Erythroblast (primary cell): ENCODE results near the gene RPH3AL.
"Not testable (repeated sequence)": the region's sequence is repeated elsewhere in the genome, so short reads cannot be mapped to it uniquely, and the experiment has no call there.

Experiments
- DNase-seq, 2 experiments: peaks; one replicate each; lab custom pipeline; 2025; lab: John Stamatoyannopoulos, UW
- GATA1 ChIP-seq: IDR thresholded peaks from 2 replicates; pipeline ENCODE4 v1.6.1; 2011; ENCODE audit warnings: low read depth, mild to moderate bottlenecking, control low read depth, low read length, moderate library complexity
- POLR2A ChIP-seq: IDR thresholded peaks from 2 replicates; pipeline ENCODE4 v1.6.1; 2011; ENCODE audit warnings: mild to moderate bottlenecking, low read length

RPH3AL gene

DNA sequence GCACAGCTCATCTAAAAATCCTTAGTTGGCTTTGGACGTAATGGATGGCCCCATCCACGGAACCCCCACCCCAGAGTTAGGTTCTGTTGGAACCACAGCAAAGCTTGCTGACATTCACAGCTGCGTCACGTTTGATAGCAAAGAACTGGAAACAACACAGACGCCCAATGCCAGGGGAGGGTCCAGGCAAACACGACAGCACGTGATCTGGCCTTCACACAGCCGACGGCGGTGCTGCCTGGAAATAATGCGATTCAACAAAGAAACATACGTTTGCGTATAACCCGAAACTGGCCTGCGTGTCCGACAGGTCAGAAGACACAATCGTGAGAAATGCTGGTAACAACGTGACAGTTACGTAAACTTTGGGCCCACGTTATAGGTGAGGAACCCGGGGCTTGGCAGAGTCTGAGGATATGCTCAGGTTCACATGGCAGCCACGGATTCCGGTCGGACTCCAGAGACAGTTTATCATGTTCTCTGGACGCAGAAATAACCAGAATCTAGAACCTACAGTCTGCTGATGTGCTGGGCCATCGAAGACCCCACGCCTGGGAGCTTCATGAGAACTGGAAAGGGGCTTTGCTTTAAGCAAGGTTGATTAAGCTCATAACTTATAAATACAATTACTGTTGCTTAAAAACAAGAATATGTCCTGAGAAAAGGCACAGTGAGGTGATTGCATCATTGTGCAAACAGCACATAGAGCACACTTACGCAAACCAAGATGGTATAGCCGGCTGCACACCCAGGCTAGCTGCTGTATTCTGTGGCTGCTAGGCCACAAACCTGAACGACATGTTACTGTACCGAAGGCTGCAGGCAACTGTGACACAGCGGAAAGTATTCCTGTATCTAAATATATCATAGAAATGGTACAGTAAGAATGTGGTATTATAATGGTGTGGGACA lies 70.4 kb downstream of the RPH3AL start:
- TF ChIP-seq GATA1 (no peak), POLR2A (no peak)
- DNase-seq, result no peak

DNA sequence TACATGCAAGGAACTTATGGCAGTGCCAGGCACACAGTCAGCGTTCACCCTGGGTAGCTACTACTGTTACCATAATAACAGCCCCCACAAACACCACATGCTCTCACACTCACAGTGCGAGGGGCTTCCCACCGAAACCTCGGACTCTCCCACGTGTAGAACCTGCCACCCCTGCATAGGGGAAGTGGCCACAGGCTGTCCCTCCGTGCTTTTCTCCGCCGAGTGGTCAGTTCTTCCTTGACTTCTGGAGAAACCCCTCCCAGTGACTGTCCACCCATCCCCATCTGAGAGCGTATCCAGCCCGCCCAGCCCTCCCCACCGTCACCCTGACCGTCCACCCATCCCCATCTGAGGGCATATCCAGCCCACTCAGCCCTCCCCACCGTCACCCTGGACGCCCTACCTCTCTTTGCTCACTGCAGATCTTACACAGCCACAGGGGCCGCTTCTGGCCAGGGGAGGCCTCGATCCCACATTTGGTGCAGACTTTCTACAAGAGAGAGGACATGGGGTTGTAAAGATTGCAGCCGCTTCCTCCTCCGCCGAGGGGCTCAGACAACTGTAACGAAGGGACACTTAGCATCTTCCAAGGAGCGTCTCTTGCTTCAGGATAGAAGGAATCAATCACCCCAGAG lies 71.1 kb downstream of the RPH3AL start:
- no peak for DNase-seq
- no peak for TF ChIP-seq POLR2A
- TF ChIP-seq GATA1, result no peak

GRCh38 chr17:280901-281300 lies 71.7 kb downstream of the RPH3AL start:
- no peak for DNase-seq
- TF ChIP-seq POLR2A, result no peak
- TF ChIP-seq GATA1, result no peak

DNA sequence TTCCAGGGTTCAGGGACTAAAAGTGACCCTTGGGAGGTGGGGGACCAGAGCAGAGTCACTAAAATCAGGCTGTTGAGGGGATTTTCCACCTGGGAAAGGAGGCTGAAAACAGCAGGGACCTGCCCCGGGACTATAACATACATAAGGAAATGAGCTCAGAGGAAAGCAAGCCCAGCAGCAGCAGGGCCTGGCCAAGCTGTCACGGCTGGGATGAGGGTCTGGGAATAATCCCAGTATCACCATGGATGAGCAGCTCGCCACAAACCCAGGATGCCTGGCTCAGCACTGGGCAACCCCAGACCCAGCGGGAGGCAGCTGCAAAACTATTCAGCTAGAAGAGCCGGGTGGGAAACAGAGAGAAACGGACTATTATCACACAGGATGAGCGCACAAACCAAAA lies 72.4 kb downstream of the RPH3AL start:
- DNase-seq, result no peak
- no peak for TF ChIP-seq POLR2A

DNA sequence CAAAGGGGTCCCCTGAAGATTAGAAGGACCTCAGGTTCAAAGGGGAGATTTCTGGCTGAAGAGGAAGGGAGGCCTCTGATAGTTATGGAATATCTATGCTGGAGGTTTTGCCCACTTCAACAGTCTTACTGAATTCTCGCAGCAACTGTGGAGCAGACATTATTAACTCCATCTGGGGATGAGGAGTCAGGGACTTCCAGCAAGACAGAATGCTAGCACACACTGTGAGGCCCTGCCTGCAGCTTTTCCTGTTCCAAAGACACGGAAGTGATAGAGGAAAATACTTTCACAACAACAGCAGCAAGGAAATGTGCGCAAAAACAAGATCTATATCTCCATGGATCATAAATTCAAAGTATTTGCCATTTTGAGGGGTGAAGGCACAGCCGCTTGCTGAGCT lies 72.8 kb downstream of the RPH3AL start:
- DNase-seq, result no peak
- TF ChIP-seq GATA1 (no peak), POLR2A (no peak)

GRCh38 chr17:279331-279730 lies 73.3 kb downstream of the RPH3AL start:
- no peak for TF ChIP-seq GATA1
- TF ChIP-seq POLR2A, result no peak
- DNase-seq, result no peak

DNA sequence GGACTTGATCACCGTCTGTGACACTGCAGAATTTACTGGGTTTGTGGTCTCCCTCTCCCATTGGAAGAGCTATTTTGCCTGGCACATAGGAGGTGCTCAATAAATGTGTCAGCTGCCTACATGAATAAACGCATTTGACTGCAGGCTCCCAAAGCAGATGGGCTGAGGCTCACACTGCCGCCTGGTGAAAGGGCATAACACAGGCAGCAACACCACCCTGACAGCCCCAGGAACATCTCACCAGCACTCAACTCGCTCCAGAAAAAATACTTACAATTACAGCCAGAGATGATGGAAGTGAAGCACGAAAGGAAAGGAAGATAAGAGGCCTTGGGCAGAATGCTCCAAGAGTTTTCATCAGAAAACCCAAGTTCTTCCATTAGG lies 73.9 kb downstream of the RPH3AL start:
- no peak for DNase-seq
- TF ChIP-seq POLR2A (no peak), GATA1 (no peak)

DNA sequence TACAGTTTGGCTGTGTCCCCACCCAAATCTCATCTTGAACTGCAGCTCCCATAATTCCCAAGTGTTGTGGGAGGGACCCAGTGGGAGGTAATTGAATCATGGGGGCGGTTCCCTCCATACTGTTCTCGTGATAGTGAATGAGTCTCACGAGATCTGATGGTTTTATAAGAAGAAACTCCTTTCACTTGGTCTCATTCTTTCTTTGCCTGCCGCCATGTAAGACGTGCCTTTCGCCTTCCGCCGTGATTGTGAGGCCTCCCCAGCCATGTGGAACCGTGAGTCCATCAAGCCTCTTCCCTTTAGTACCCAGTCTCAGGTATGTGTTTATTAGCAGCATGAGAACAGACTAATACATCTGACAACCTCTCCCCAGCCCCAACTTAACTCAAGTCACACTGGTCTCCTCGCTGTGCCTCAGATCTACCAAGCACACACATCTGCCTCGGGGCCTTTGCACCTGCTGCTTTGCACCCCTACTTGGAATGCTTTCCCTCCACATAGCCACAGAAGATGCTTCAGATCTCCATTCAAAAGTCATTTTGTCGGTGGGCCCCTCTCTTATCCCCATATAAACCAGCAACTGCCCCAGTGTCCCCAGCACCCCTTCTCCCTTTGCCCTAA lies 74.4 kb downstream of the RPH3AL start:
- DNase-seq, result no peak
- TF ChIP-seq POLR2A, result no peak
- no peak for TF ChIP-seq GATA1

DNA sequence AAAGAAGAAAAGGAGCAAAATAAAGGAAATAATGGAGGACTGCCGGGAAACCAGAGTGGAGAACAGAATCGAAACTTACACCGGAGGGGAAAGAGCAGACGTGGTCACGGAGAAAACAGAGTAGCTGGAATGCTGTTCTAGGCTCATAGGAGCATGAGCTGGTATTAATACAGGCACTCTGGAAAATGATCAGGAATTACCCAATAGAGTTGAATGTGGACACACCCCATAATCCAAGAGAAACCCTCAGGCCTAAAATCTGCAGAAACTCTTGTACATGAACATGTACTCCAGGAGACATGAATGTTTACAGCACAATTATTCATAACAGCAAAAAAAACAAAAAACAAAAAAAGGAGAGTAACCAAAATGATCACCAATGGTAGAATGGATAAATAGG lies 77.7 kb downstream of the RPH3AL start:
- DNase-seq, result no peak
- no peak for TF ChIP-seq POLR2A
- TF ChIP-seq GATA1, result no peak

DNA sequence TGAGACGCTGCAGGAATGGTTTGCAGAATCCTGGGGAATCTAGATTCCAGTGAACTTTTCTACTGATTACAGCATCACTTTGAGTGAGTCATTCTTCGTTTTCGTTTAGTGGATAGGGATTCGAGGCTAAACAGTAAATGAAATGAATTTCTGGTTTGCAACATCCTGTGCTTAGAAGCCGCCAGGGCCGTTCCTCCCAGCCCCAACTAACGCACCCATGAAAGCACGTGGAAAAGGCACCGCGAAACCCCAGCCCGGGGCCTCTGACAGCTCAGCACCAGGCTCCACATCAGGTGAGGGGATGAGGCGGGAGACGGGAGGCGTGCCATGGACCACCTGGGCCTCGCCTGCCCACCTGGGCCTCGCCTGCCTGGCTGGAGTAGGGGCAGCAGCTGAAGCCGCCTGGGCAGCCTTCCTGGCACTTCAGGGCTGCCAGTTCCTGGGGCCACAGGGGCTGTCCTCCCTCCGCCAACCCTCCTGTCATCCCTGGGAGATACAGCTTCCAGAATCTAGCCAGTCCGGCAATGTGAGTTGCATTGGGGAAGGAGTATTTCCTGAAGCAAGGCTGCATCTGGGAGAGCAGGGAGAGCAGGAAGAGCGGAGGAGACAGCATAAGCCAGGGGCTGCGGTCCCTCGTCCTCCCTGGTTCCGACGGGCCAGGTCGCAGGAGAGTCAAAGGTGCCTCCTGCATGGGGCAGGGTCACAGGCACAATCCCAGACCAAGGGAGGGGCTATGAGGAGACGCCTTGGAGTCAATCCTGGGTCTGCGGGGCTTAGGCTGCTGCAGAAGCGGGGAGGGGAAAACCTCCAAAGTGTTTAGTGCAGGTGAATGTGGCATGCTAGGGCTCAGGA lies 78.4 kb downstream of the RPH3AL start:
- DNase-seq, result no peak
- no peak for TF ChIP-seq GATA1
- no peak for TF ChIP-seq POLR2A

GRCh38 chr17:272856-273255 lies 79.8 kb downstream of the RPH3AL start:
- not testable (repeated sequence) for DNase-seq

DNA sequence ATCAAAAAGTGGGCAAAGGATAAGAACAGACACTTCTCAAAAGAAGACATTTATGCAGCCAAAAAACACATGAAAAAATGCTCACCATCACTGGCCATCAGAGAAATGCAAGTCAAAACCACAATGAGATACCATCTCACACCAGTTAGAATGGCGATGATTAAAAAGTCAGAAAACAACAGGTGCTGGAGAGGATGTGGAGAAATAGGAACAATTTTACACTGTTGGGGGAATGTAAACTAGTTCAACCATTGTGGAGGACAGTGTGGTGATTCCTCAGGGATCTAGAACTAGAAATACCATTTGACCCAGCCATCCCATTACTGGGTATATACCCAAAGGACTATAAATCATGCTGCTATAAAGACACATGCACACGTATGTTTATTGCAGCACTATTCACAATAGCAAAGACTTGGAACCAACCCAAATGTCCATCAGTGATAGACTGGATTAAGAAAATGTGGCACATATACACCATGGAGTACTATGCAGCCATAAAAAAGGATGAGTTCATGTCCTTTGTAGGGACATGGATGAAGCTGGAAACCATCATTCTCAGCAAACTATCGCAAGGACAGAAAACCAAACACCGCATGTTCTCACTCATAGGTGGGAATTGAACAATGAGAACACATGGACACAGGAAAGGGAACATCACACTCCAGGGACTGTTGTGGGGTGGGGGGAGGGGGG lies 80.5 kb downstream of the RPH3AL start:
- DNase-seq, result not testable (repeated sequence)

DNA sequence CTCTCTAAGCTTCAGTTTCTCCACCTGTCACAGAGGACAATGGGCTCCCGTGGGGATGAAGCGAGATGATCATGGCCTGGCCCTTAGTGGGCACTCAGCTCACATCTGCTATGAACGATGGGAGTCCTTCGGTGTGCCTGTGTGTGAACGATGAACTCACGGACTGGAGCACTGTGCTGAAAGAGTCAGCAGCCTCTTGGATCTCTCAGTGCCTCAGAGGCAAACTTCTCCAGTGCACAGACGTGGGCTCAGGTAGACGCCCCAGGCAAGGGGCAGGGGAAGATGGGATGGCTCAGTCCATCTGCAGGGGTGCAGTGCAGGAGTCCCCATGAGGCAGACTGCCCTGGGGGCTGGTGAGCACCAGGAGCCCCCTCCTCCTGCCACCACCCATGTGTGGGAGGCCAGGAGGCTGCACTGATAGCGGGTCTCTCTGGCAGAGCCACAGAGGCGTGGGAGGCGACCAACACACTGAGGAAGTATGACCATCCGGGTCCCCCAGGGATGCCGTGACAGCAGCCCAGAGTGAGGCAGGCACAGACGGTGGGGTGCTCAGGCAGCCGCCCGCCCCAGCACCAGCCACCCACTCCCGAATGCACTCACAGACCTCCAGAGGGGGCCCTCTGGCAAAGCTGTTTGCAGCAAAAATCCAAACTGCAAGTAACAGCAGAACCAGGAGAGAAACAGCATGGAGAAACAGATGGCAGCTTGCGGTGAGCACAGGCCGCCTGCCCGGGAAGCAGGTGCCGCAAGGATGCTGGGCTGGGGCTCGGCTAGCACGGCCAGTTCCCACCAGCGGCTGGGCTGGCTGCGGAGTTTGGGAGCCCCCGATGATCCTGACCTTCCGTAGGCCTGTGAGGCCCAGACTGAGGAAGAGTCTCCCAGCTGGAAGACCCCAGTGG lies 82.7 kb downstream of the RPH3AL start:
- TF ChIP-seq GATA1, result no peak
- TF ChIP-seq POLR2A, result no peak
- DNase-seq, result no peak
